IPS DF 6.9 (cell line): ENCODE data around the gene MYO7A.

Experiments
- DNase-seq: peaks from one replicate; pipeline ENCODE4 v3.0.0-alpha.2; 2013; ENCODE audit warnings: low read depth, low spot score
- H3K27ac ChIP-seq: one replicate; pipeline ENCODE4 v1.5.1; 2013; ENCODE audit warnings: low read length, control low read depth
- H3K27me3 ChIP-seq: 2 replicates; pipeline ENCODE4 v1.6.1; 2013; ENCODE audit warnings: mild to moderate bottlenecking, low read length; ENCODE audit not compliant: control insufficient read depth, insufficient read depth
- H3K36me3 ChIP-seq: 2 replicates; pipeline ENCODE4 v1.6.1; 2013; ENCODE audit warnings: low read length; ENCODE audit not compliant: control insufficient read depth, insufficient read depth
- H3K4me1 ChIP-seq: 2 replicates; pipeline ENCODE4 v1.6.1; 2013; ENCODE audit warnings: low read length; ENCODE audit not compliant: control insufficient read depth, insufficient read depth
- H3K4me3 ChIP-seq: 2 replicates; pipeline ENCODE4 v1.5.1; 2013; ENCODE audit warnings: mild to moderate bottlenecking, low read length
- H3K9me3 ChIP-seq: 2 replicates; pipeline ENCODE4 v1.6.1; 2013; ENCODE audit warnings: low read length, inconsistent platforms; ENCODE audit not compliant: control insufficient read depth, insufficient read depth
- WGBS: extraction: QIAGEN DNeasy Blood & Tissue Kit; methylation state at CpG from one replicate; pipeline ENCODE4 v1.1.7; 2013; ENCODE audit warnings: mixed read lengths, missing lambda C conversion rate; ENCODE audit not compliant: insufficient read length, insufficient coverage; 5-methylcytosine and 5-hydroxymethylcytosine counted together

MYO7A gene

DNA sequence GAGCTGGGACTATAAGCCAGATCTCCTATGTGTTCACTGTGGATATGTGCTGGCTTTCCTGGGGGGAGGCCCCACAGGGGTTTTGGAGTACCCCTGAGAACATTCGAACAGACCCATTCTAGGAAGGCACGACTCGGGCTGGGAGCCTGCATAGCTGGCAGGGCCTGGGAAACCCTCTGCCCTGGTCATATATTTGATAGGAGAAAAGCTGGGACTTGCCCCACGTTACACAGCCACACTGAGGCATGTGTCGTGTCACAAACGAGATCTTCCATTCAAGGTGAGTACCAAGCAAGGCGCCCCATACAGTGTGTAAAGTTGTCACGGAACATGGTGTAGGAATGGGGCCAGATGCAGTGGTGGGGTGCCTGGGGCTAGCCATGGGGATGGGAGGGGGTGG, 11.2 kb downstream of the MYO7A start:
- no peaks in the 10 kb centered on the region for H3K36me3 ChIP-seq

DNA sequence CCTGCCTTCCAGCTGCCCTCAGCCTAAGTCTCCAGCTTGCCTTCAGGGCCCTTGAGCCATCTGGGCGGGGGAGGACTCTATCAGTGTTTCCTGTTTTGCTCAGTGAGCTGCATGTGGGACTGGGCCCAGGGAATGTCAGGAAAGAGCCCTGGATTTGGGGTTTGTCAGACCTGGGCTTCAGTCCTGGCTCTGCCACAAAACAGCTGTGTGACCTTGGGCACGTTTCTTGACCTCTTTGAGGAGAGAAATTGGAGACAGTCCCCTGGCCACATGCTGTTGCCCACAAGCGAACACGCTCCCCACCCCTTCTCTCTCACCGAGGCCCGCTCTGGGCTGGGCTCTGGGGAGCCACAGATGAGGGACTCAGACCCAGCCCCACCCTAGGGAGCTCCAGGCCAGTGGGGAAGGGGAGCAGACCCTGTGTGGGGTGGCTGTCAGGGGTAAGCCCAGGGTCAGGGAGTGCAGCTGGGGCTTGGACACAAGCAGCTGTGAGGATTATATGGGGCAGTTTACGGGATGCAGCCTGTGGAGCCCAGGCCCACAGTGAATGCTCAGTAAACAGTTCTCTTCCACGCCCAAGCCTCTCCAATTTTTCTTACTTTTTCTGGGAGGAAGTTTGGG, 12.3 kb downstream of the MYO7A start:
- Histone ChIP-seq H3K27me3 (no peaks in the 10 kb centered on the region), H3K36me3 (no peaks in the 10 kb centered on the region), H3K27ac (no peak overlapping the region), H3K9me3 (no peaks in the 10 kb centered on the region), H3K4me3 (no peak overlapping the region), H3K4me1 (peaks cover 2% of the 10 kb centered on the region; the same call in 1 of the 2 replicates)
- no CpG with 5 or more reads among the region's 8 CpGs for WGBS
- DNase-seq, result peak; percentile 16

More for the DNA sequence above, 11.2 kb downstream of the MYO7A start:
- Histone ChIP-seq H3K4me3 (no peak overlapping the region), H3K27ac (no peak overlapping the region), H3K4me1 (peaks cover 2% of the 10 kb centered on the region; the same call in 1 of the 2 replicates), H3K27me3 (no peaks in the 10 kb centered on the region), H3K9me3 (no peaks in the 10 kb centered on the region)
- WGBS, result no CpG with 5 or more reads among the region's 8 CpGs
- DNase-seq, result no peak

DNA sequence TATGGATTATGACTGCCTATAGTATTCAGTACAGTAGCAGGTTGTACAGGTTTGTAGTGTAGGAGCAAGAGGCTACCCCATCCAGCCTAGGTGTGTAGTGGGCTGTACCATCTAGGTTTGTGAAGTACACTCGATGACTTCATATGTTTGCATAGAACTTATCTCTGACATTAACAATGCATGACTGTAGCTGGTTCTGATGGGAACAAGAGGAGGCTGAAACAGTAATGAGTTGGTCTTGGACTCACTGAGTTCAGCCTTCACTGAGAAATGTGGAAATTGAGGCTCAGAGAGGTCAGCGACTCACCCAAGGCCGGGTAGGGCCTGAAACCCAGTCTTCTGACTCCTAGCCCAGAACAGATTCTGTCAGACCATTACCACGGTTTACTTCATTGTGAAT, 13.0 kb downstream of the MYO7A start:
- Histone ChIP-seq H3K4me3 (no peak overlapping the region), H3K27ac (no peak overlapping the region), H3K9me3 (no peaks in the 10 kb centered on the region), H3K27me3 (no peaks in the 10 kb centered on the region), H3K36me3 (no peaks in the 10 kb centered on the region), H3K4me1 (peaks cover 2% of the 10 kb centered on the region; the same call in 1 of the 2 replicates)
- DNase-seq, result no peak
- WGBS, result no CpG with 5 or more reads among the region's 4 CpGs

DNA sequence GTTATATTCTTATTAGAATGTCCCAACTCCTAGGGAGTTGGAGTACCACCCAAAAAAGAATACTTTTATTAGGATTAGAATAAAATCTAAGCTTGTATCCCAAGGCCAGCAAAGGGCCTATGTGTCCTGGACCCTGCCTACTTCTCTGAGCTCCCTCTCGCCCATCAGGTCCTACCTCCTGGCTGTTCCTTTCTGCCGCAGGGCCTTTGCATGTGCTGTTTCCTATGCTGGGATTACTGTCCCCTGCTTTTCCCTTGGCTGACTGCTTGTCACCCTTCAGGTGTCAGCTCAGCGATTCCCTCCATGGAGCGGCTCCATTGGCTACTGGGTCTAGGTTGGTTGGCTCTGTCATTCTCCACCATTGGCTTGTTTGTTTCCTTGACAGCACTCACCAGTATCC, 13.4 kb downstream of the MYO7A start:
- Histone ChIP-seq H3K36me3 (no peaks in the 10 kb centered on the region), H3K27me3 (no peaks in the 10 kb centered on the region), H3K9me3 (no peaks in the 10 kb centered on the region), H3K4me3 (no peak overlapping the region), H3K27ac (no peak overlapping the region), H3K4me1 (peaks cover 2% of the 10 kb centered on the region; the same call in 1 of the 2 replicates)
- no CpG with 5 or more reads among the region's 4 CpGs for WGBS
- no peak for DNase-seq

DNA sequence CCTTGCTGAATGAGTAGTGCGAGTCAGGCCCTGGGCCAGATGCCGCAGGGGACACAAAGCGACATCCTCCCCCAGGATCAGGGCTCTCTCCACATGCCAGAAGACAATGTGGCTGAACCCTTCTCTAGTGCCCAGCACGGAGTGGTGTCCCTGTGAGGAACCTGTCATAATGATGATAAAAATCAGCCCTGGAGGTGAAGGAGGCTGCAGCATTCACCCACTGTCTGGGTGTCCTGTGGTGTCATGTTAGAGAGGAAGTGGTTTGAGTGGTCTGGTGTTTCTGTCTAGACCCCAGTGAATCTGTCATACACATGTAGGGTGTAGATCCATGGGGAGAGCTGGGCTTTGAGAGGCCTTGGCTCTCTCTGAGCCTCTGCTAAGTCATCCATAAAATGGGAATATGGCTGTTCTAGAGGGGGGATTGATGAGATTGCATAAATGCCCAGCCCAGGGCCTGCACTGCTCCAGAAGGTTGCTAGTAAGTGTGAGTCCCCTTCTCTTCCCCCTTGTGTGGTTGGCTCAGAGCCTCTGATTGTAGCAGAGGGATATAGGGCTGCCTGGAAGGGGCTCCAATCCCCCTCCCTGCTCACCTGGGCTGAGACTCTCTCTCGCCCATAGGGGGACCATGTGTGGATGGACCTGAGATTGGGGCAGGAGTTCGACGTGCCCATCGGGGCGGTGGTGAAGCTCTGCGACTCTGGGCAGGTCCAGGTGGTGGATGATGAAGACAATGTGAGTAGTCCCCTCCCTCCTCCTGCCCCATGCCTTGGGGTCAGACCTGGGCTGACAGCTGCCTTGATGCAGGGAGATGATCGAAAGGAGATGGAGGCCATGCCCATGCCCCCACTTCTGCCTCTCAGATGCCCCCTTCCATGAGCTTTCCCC, 14.3 kb downstream of the MYO7A start:
- Histone ChIP-seq H3K27ac (no peak overlapping the region), H3K9me3 (no peaks in the 10 kb centered on the region), H3K4me3 (no peak overlapping the region), H3K4me1 (peaks cover 2% of the 10 kb centered on the region; the same call in 1 of the 2 replicates), H3K36me3 (no peaks in the 10 kb centered on the region), H3K27me3 (no peaks in the 10 kb centered on the region)
- no peak for DNase-seq
- no CpG with 5 or more reads among the region's 11 CpGs for WGBS

DNA sequence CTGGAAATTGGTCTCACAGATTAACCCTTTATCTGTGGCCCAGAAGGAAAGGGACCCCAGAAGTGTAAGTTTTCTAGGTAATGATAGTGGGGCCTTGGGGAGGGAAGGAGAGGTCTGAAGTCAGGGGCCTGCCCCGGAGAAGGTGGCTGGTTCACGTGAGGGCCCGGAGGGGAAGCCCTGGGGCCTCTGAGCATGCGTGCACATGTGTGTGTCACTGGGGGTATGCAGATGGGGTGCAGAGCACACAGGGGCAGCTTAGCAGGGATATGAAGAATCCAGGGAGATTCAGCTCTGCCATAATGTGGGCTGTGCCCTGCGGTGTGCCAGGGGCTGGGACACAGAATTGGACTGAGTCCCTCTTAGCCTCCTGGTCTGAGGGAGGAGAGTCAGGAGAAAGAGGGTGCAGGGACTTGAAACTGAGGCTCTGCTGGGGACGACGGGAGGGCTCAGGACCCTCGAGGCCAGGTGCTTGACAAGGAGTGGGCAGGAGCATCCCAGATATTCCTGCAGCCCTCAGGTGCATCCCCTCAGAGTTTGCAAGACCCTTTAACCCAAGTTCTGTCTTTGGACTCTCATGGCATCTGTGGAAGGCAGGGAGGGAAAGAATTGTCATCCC, 15.5 kb downstream of the MYO7A start:
- H3K27ac ChIP-seq, result no peak overlapping the region
- no peaks in the 10 kb centered on the region for H3K27me3 ChIP-seq
- H3K4me3 ChIP-seq, result no peak overlapping the region
- no CpG with 5 or more reads among the region's 8 CpGs for WGBS
- no peaks in the 10 kb centered on the region for H3K9me3 ChIP-seq
- H3K4me1 ChIP-seq, result peaks cover 3% of the 10 kb centered on the region
- H3K36me3 ChIP-seq, result no peaks in the 10 kb centered on the region
- no peak for DNase-seq

DNA sequence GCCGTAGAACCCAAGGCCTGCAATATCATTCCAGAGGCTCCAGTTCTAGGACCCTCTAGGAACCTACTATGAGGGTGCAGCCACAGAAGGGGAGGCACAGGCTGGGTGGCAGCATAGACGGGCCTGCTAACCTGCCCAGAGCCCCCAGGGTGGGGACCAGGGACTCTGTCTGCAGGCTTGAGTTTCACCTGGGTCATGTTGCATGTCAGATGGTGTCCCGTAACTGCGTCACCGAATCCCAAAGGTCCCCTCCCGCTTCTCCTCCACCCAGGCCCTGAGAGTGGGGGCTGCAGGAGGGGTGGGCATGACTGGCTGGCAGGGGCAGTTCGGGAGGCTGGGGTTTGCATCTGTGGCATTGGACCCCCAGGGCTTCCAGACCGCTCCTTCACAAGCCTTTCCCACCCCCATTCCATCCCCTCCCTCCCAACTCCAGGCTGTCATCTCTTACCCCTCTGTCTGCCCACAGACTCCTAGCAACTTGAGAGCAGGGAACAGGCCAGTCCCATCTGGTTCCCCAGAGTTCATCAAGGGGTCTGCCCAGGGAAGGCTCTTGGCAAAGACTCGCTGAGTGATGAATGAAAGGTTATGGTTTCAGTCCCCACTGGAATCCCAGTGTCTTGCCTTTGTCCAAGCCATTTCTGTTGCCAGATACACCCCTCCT, 16.3 kb downstream of the MYO7A start:
- no peak for DNase-seq
- Histone ChIP-seq H3K4me1 (peaks cover 5% of the 10 kb centered on the region), H3K27ac (no peak overlapping the region), H3K4me3 (no peak overlapping the region), H3K27me3 (no peaks in the 10 kb centered on the region), H3K9me3 (no peaks in the 10 kb centered on the region), H3K36me3 (no peaks in the 10 kb centered on the region)
- WGBS, result no CpG with 5 or more reads among the region's 9 CpGs

DNA sequence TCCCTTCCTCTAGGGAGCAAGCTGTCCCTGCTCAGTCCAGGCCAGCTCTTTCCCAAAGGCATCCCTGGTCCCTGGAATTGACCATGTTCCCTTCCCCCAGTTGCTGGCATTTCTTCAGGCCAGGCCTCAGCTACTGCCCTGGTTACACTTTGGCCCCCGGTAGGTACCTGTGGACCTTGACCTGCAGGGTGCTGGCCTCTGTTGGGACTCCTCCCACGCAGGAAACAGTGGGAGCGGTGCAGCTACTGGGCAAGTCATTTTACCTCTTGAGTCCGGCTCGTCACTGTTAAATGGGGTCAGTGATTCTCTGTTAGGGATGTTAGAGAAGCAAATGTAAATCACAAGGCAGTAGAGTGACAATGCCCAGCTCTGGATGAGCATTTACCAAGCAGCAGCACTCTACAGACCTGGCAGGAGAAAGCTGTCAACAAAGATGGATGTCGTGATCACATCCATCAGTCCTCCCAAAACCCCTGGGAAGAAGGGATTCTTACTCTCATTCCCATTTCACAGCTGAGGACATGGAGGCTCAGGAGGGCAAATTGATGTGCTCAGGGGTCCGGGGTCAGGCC, 16.9 kb downstream of the MYO7A start:
- H3K36me3 ChIP-seq, result no peaks in the 10 kb centered on the region
- no peaks in the 10 kb centered on the region for H3K9me3 ChIP-seq
- DNase-seq, result no peak
- H3K4me3 ChIP-seq, result no peak overlapping the region
- peaks cover 5% of the 10 kb centered on the region for H3K4me1 ChIP-seq
- no peak overlapping the region for H3K27ac ChIP-seq
- no peaks in the 10 kb centered on the region for H3K27me3 ChIP-seq
- WGBS, result no CpG with 5 or more reads among the region's 7 CpGs

DNA sequence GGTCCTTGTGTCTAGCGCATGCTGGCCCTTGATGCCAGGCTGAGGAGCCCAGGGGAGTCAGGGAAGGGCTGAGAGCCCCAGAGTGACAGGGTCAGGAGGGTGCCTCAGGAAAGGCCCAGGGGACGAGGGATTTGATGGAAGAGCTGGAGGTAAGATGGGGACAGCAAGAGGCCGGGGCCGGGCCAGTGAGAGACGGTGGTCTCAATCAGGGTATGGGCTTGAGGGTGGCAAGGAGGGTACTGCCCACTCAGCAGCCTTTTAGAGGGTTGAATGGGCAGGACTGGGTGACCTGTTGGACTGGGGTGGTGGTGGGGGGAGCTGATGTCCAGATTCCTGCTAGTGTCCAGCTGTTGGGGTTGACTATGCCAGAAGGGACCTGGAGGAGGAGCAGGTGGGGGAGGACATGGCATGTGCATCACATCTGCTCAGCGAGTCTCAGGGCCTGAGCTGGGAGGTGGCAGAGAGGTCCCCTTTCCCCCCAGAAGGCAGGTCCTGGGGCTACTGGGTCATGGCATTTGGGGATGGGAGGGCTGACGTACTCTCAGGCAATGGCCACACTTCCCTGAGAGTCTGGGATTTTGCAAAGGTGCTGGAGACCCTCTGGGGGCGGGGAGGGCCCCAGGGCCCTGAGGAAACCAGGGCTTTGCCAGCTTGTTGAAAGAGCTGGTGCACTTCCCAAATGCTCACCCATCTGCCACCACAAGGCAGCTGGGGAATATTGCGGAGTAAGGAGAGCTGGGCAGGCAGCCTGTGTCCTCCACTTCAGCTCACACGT, 18.4 kb downstream of the MYO7A start:
- no peak overlapping the region for H3K27ac ChIP-seq
- no peak overlapping the region for H3K4me3 ChIP-seq
- DNase-seq, result no peak
- H3K36me3 ChIP-seq, result no peaks in the 10 kb centered on the region
- H3K27me3 ChIP-seq, result no peaks in the 10 kb centered on the region
- H3K9me3 ChIP-seq, result no peaks in the 10 kb centered on the region
- no CpG with 5 or more reads among the region's 10 CpGs for WGBS
- peaks cover 3% of the 10 kb centered on the region; the same call in 1 of the 2 replicates for H3K4me1 ChIP-seq
